HEK293 (cell line): Measurements from ENCODE around the gene MCHR1.

Experiments used
- CTCF ChIP-seq: fragments of 450-650 bp; formaldehyde crosslinking; IDR thresholded peaks from 2 replicates; pipeline ENCODE4 v1.5.1; 2016; ENCODE audit warnings: missing biosample characterization, missing genetic modification characterization
- SALL2 ChIP-seq: fragments of 450-650 bp; formaldehyde crosslinking; IDR thresholded peaks from 2 replicates; pipeline ENCODE4 v1.5.0; 2017; ENCODE audit warnings: missing biosample characterization, mild to moderate bottlenecking, missing genetic modification characterization, borderline replicate concordance
- YY1 ChIP-seq: fragments of 450-650 bp; formaldehyde crosslinking; IDR thresholded peaks from 2 replicates; pipeline ENCODE4 v1.5.1; 2018; ENCODE audit warnings: missing biosample characterization, missing genetic modification characterization
- ZFP3 ChIP-seq: fragments of 450-650 bp; formaldehyde crosslinking; IDR thresholded peaks from 2 replicates; pipeline ENCODE4 v1.5.1; 2016; ENCODE audit warnings: low read depth, missing biosample characterization, missing genetic modification characterization
- ZFP41 ChIP-seq: fragments of 450-650 bp; formaldehyde crosslinking; IDR thresholded peaks from 2 replicates; pipeline ENCODE4 v1.5.1; 2016; ENCODE audit warnings: missing biosample characterization, missing genetic modification characterization, borderline replicate concordance
- ZNF513 ChIP-seq: fragments of 450-650 bp; IDR thresholded peaks from 2 replicates; pipeline ENCODE4 v1.5.1; 2018; ENCODE audit warnings: missing biosample characterization, missing genetic modification characterization
- ZNF610 ChIP-seq: fragments of 450-650 bp; formaldehyde crosslinking; IDR thresholded peaks from 2 replicates; pipeline ENCODE4 v1.5.1; 2016; ENCODE audit warnings: missing biosample characterization, missing genetic modification characterization, borderline replicate concordance
- ZNF664 ChIP-seq: fragments of 450-650 bp; formaldehyde crosslinking; IDR thresholded peaks from 2 replicates; pipeline ENCODE4 v1.5.1; 2016; ENCODE audit warnings: missing biosample characterization, missing genetic modification characterization
- ZNF792 ChIP-seq: fragments of 450-650 bp; formaldehyde crosslinking; IDR thresholded peaks from 2 replicates; pipeline ENCODE4 v1.5.1; 2016; ENCODE audit warnings: missing biosample characterization, missing genetic modification characterization
- TF ChIP-seq, protein P1 (sequence below): IDR thresholded peaks from 2 replicates; pipeline ENCODE4 v1.6.1; 2011; ENCODE audit warnings: mild to moderate bottlenecking, low read depth, low read length, borderline replicate concordance

- TF ChIP-seq CTCF = no peak
- TF ChIP-seq ZNF513 (tag by site-specific recombination) = no peak
- TF ChIP-seq YY1 (tag by site-specific recombination) = no peak
- no peak for TF ChIP-seq ZFP41 (tag by site-specific recombination)
- TF ChIP-seq SALL2 (tag by site-specific recombination) = no peak
- no peak for TF ChIP-seq ZFP3 (tag by site-specific recombination)
- TF ChIP-seq ZNF664 (tag by site-specific recombination) = no peak
- no peak for TF ChIP-seq ZNF610 (tag by site-specific recombination)
- TF ChIP-seq, protein P1, sequence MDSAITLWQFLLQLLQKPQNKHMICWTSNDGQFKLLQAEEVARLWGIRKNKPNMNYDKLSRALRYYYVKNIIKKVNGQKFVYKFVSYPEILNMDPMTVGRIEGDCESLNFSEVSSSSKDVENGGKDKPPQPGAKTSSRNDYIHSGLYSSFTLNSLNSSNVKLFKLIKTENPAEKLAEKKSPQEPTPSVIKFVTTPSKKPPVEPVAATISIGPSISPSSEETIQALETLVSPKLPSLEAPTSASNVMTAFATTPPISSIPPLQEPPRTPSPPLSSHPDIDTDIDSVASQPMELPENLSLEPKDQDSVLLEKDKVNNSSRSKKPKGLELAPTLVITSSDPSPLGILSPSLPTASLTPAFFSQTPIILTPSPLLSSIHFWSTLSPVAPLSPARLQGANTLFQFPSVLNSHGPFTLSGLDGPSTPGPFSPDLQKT = no peak
- TF ChIP-seq ZNF792 (tag by site-specific recombination) = no peak
Observed at GRCh38 chr22:40685406-40685805, 6.1 kb downstream of the MCHR1 start.
